ENCODE results near the gene MALRD1.

The MALRD1 gene

DNA sequence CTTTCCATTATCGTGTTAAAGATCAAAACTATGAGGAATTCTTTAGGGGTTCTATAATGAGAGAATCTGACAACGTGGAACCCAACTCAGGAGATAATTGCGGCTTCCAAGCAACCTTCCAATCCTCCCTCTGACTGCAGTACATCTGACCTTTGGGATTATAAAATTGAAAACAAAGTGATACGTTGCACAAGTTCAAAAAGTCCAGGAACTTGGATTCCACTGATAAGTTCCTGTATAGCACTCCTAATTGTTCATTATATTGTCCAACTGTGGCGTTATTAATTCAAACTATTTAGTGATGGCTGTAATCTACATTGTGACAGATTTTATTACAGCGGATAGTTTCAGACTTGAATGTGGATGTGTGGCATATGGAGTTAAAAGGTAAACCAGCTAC lies 15.4 kb downstream of the MALRD1 start:
- TF ChIP-seq TARDBP (IDR thresholded peaks at IDR 0.05) (no peak), L3MBTL2 (conservative IDR thresholded peaks at IDR 0.05) (no peak), HDGF (IDR thresholded peaks at IDR 0.05; ENCODE audit: borderline replicate concordance) (no peak)
- CTCF ChIA-PET = no interaction called here
- DNase-seq (ENCODE audit: extremely low spot score) = no peak
- POLR2A ChIA-PET = no interaction called here

DNA sequence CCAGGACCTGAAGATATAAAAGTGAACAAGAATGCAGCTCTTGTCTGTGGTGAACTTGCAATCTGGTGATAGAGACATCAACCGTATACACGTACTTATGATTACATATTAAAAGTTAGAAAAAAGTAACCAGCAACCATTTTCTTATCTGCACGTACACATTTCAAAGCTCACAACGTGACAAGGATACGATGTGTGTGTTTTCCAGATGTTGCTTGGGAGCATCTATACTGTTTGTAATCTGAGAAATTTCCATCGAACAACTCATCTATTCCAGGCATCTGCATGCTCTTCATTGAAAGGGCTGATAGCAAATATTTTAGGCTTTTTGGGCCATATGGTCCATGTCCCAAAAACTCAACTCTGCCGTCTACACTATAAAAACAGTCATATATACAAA lies 23.3 kb downstream of the MALRD1 start:
- no peak for DNase-seq (ENCODE audit: extremely low spot score)
- TF ChIP-seq CTBP1 (IDR thresholded peaks at IDR 0.05; ENCODE audit: borderline replicate concordance) = no peak
- TF ChIP-seq TARDBP (IDR thresholded peaks at IDR 0.05) = no peak
- no peak for TF ChIP-seq FOXM1 (IDR thresholded peaks at IDR 0.05; ENCODE audit: borderline replicate concordance)
- TF ChIP-seq ARNT (IDR thresholded peaks at IDR 0.05) = no peak
- TF ChIP-seq BHLHE40 (IDR thresholded peaks at IDR 0.05; ENCODE audit: borderline replicate concordance) = no peak
- no peak for TF ChIP-seq FOXK2 (IDR thresholded peaks at IDR 0.05)
- no peak for TF ChIP-seq FOXA1 (IDR thresholded peaks at IDR 0.05)
- no peak for TF ChIP-seq ZNF384 (IDR thresholded peaks at IDR 0.05)
- TF ChIP-seq NFRKB (IDR thresholded peaks at IDR 0.05) = no peak
- TF ChIP-seq SUZ12 (IDR thresholded peaks at IDR 0.05) = no peak
- no peak for TF ChIP-seq HDGF (IDR thresholded peaks at IDR 0.05; ENCODE audit: borderline replicate concordance)
- TF ChIP-seq ELF4 (IDR thresholded peaks at IDR 0.05) = no peak
- TF ChIP-seq, protein P1, sequence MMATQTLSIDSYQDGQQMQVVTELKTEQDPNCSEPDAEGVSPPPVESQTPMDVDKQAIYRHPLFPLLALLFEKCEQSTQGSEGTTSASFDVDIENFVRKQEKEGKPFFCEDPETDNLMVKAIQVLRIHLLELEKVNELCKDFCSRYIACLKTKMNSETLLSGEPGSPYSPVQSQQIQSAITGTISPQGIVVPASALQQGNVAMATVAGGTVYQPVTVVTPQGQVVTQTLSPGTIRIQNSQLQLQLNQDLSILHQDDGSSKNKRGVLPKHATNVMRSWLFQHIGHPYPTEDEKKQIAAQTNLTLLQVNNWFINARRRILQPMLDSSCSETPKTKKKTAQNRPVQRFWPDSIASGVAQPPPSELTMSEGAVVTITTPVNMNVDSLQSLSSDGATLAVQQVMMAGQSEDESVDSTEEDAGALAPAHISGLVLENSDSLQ (IDR thresholded peaks at IDR 0.05) = no peak
- TF ChIP-seq SP1 (IDR thresholded peaks at IDR 0.05) = no peak
- no peak for TF ChIP-seq LEF1 (IDR thresholded peaks at IDR 0.05; ENCODE audit: borderline replicate concordance)
- no peak for TF ChIP-seq L3MBTL2 (conservative IDR thresholded peaks at IDR 0.05)
- ChIA-PET CTCF (no interaction called here), POLR2A (no interaction called here)

DNA sequence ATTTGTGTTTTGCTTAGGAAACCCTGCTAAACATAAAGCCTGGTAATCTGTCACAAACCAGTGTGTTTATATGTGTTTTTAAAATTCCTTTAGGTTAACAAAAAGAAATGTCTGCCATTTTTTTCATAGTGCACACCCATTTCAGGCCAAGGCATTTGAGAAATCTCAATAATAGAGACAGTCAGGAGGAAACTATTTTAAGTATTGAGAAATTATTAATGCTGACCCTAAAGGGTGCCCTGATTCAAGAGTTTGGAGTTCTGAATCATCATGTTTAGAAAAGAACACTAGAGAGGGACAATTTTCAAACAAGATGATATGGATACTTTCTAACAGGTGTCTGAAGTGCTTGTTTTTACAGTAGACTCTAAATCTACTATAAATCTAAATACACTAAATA lies 28.7 kb downstream of the MALRD1 start:
- ChIA-PET POLR2A (no interaction called here), CTCF (no interaction called here)
- no peak for DNase-seq (ENCODE audit: extremely low spot score)
- TF ChIP-seq NFRKB (IDR thresholded peaks at IDR 0.05) = no peak
- no peak for TF ChIP-seq ELF4 (IDR thresholded peaks at IDR 0.05)
- no peak for TF ChIP-seq SUZ12 (IDR thresholded peaks at IDR 0.05)
- no peak for TF ChIP-seq FOXM1 (IDR thresholded peaks at IDR 0.05; ENCODE audit: borderline replicate concordance)
- TF ChIP-seq BHLHE40 (IDR thresholded peaks at IDR 0.05; ENCODE audit: borderline replicate concordance) = no peak
- TF ChIP-seq CTBP1 (IDR thresholded peaks at IDR 0.05; ENCODE audit: borderline replicate concordance) = no peak
- TF ChIP-seq LEF1 (IDR thresholded peaks at IDR 0.05; ENCODE audit: borderline replicate concordance) = no peak
- TF ChIP-seq HDGF (IDR thresholded peaks at IDR 0.05; ENCODE audit: borderline replicate concordance) = no peak
- no peak for TF ChIP-seq ARNT (IDR thresholded peaks at IDR 0.05)
- TF ChIP-seq TARDBP (IDR thresholded peaks at IDR 0.05) = no peak
- no peak for TF ChIP-seq SP1 (IDR thresholded peaks at IDR 0.05)
- TF ChIP-seq, protein P1 (IDR thresholded peaks at IDR 0.05) = no peak

DNA sequence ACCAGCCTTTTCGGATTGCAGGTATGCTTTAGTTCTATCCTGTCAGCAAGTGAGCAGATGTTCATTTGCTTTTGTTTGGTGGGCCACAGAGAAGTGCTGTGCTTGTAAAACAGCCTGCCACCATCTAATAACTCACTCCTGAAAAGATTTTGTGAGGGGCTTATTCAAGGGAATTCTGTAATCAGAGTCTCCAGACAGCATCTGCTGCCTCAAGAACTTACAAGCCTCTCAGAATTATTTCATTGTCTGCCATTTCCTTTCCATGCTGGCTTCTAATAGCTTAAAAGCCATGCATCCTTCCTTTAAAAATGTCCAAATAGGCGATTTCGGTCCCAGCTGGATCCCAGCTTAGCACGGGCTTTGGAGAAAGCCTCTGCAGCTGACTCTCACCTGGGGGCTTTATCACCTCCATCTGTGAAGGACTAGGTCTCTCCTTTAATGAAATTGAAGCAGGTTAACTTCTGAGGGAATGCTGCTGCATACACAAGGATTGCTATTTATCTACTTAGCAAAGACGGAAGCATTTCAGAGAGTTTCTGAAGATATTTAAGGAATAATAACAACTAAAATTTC lies 48.0 kb downstream of the MALRD1 start:
- DNase-seq (ENCODE audit: extremely low spot score) = no peak
- POLR2A ChIA-PET = no interaction called here
- no peak for TF ChIP-seq SUZ12 (IDR thresholded peaks at IDR 0.05)
- no peak for TF ChIP-seq HDGF (IDR thresholded peaks at IDR 0.05; ENCODE audit: borderline replicate concordance)
- TF ChIP-seq, protein P1 (IDR thresholded peaks at IDR 0.05) = no peak
- TF ChIP-seq FOXA1 (IDR thresholded peaks at IDR 0.05) = no peak
- TF ChIP-seq FOXM1 (IDR thresholded peaks at IDR 0.05; ENCODE audit: borderline replicate concordance) = no peak
- TF ChIP-seq TARDBP (IDR thresholded peaks at IDR 0.05) = no peak
- TF ChIP-seq CTBP1 (IDR thresholded peaks at IDR 0.05; ENCODE audit: borderline replicate concordance) = no peak
- TF ChIP-seq FOXK2 (IDR thresholded peaks at IDR 0.05) = no peak
- TF ChIP-seq LEF1 (IDR thresholded peaks at IDR 0.05; ENCODE audit: borderline replicate concordance) = no peak
- TF ChIP-seq ARNT (IDR thresholded peaks at IDR 0.05) = no peak
- no peak for TF ChIP-seq NFRKB (IDR thresholded peaks at IDR 0.05)
- TF ChIP-seq SP1 (IDR thresholded peaks at IDR 0.05) = no peak
- no peak for TF ChIP-seq ZNF384 (IDR thresholded peaks at IDR 0.05)
- TF ChIP-seq L3MBTL2 (conservative IDR thresholded peaks at IDR 0.05) = no peak
- no peak for TF ChIP-seq BHLHE40 (IDR thresholded peaks at IDR 0.05; ENCODE audit: borderline replicate concordance)
- no peak for TF ChIP-seq ELF4 (IDR thresholded peaks at IDR 0.05)
- CTCF ChIA-PET = interaction anchor here (0.9 kb wide), 1 partner anchor 28 kb away, joined by 3 read pairs; no protein-coding TSS in a partner anchor

DNA sequence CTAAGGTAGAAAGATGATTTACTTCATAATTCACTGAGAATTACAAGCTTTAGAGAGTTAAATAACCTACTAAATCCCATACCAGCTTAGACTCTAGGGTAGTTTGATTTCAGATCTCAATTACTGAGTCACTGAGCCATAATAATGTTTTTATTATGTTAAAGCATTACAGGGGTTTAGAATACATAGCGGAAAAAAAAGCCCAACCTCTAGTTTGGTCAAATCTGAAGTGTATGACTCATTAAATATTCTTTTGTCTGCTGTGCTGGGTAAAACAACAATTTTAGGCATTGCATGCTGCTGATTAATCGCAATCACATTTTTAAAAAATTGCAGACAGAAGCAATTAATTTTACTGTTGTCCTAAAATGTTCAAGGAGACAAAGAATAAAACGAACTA lies 48.5 kb downstream of the MALRD1 start:
- ChIA-PET POLR2A (no interaction called here), CTCF (interaction anchor here (0.9 kb wide), 1 partner anchor 28 kb away, joined by 3 read pairs; no protein-coding TSS in a partner anchor)
- DNase-seq (ENCODE audit: extremely low spot score) = no peak
- TF ChIP-seq LEF1 (IDR thresholded peaks at IDR 0.05; ENCODE audit: borderline replicate concordance) (no peak), CTBP1 (IDR thresholded peaks at IDR 0.05; ENCODE audit: borderline replicate concordance) (no peak), ELF4 (IDR thresholded peaks at IDR 0.05) (no peak), FOXA1 (IDR thresholded peaks at IDR 0.05) (no peak), ZNF384 (IDR thresholded peaks at IDR 0.05) (no peak), SUZ12 (IDR thresholded peaks at IDR 0.05) (no peak), SP1 (IDR thresholded peaks at IDR 0.05) (no peak), FOXK2 (IDR thresholded peaks at IDR 0.05) (no peak), L3MBTL2 (conservative IDR thresholded peaks at IDR 0.05) (no peak)
- TF ChIP-seq, protein P1 (IDR thresholded peaks at IDR 0.05) = no peak

DNA sequence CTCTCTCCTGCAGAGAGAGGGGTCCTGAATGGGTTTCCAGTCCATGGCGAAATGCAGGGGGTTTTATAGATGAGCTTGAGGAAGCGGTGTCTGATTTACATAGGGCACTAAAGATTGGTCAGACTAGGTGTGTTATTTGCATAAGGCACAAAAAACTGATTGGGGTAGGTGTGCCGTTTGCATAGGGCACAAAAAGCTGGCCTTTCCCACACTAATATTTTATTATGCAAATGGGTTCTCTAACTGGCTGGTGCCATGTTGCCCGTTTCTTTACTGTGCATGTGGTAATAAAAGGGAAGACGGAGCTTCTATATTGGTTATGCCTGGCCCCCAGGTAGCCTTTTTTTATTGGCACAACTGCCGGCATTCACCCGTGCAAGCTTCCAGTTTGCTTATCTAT lies 50.2 kb downstream of the MALRD1 start:
- CTCF ChIA-PET = no interaction called here
- POLR2A ChIA-PET = no interaction called here

More for the DNA sequence above, 50.2 kb downstream of the MALRD1 start:
- no peak for DNase-seq (ENCODE audit: extremely low spot score)
- TF ChIP-seq TARDBP (IDR thresholded peaks at IDR 0.05) (no peak), ZNF384 (IDR thresholded peaks at IDR 0.05) (no peak), ARNT (IDR thresholded peaks at IDR 0.05) (no peak), LEF1 (IDR thresholded peaks at IDR 0.05; ENCODE audit: borderline replicate concordance) (no peak), ELF4 (IDR thresholded peaks at IDR 0.05) (no peak), FOXM1 (IDR thresholded peaks at IDR 0.05; ENCODE audit: borderline replicate concordance) (no peak), FOXA1 (IDR thresholded peaks at IDR 0.05) (no peak), HDGF (IDR thresholded peaks at IDR 0.05; ENCODE audit: borderline replicate concordance) (no peak), FOXK2 (IDR thresholded peaks at IDR 0.05) (no peak), L3MBTL2 (conservative IDR thresholded peaks at IDR 0.05) (no peak), BHLHE40 (IDR thresholded peaks at IDR 0.05; ENCODE audit: borderline replicate concordance) (no peak), SUZ12 (IDR thresholded peaks at IDR 0.05) (no peak), NFRKB (IDR thresholded peaks at IDR 0.05) (no peak), SP1 (IDR thresholded peaks at IDR 0.05) (no peak), CTBP1 (IDR thresholded peaks at IDR 0.05; ENCODE audit: borderline replicate concordance) (no peak)
- TF ChIP-seq, protein P1 (IDR thresholded peaks at IDR 0.05) = no peak

Measured in HEK293T (cell line).